GM12892 (cell line): ENCODE data around the gene TFEB.

Experiments used
- DNase-seq: peaks from one replicate; pipeline ENCODE4 v3.0.0; 2011; ENCODE audit not compliant: insufficient read length
- FAIRE-seq: peaks from 2 replicates; lab custom pipeline; 2011; peaks lifted over from hg19 to GRCh38; lab: Jason Lieb, UNC
- POLR2A ChIP-seq: IDR thresholded peaks from 2 replicates; pipeline ENCODE4 v1.6.1; 2011; ENCODE audit warnings: low read depth, low read length, control low read depth
- POLR2AphosphoS5 ChIP-seq: IDR thresholded peaks from 2 replicates; pipeline ENCODE4 v1.6.1; 2011; ENCODE audit warnings: low read depth, low read length, control low read depth
- TAF1 ChIP-seq: IDR thresholded peaks from 2 replicates; pipeline ENCODE4 v1.6.1; 2011; ENCODE audit warnings: low read depth, mild to moderate bottlenecking, control low read depth, low read length, borderline replicate concordance

The TFEB gene

DNA sequence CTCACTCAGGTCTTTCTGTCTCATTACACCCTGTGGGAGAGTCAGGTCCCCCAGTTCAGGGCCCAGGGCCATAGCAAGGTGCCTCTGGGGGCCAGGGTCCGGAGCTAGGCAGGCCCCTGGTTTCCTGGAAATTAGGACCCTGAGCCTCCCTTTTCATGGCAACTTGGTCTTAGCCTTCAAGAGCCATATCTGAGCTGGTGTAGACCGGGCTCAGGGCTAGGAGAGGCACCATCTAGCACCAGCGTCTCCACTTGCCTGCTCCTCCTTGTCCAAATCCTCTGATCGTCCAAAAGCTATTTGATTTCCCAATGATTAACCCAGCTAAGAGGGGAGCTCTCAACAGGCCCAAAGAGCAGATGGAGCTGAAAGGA is 91.5 kb downstream of the TFEB start:
- TF ChIP-seq POLR2A = no peak
- no peak for TF ChIP-seq POLR2AphosphoS5
- no peak for TF ChIP-seq TAF1
- FAIRE-seq = no peak
- no peak for DNase-seq

GRCh38 chr6:41642960-41643898 is 92.2 kb downstream of the TFEB start:
- FAIRE-seq (no peak), DNase-seq (no peak)
- TF ChIP-seq POLR2AphosphoS5 (no peak), TAF1 (no peak), POLR2A (no peak)

- no peak for DNase-seq
- FAIRE-seq = no peak
- TF ChIP-seq POLR2A (no peak), TAF1 (no peak), POLR2AphosphoS5 (no peak)
These were observed 93.1 kb downstream of the TFEB start for GRCh38 chr6:41642090-41642959.

DNA sequence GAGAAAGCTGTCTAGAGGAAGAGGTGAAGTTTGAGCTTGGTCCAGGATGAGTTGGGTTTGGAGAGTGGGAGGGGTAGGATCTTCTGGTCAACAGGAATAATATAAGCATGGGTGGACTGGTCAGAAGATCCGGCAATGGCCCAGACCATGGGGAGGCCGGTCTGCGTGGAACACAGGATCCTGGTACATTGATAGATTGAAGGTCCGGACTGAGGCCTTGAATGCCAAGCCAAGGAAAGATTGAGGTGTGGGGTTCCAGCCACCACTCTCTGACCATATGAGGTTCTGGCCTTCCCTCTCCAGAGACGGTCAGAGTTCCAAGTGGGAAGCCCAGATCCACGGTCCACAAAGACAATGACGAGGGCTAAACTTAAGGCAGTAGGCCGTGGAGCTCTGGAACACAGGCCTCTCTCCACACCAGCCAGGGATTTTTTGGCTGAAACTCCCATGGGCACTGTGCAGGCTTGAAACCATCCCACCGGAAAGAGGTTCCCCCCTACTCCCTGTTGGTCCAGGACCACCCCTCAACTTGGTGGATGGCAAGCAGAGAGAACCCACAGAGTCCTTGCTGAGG is 94.0 kb downstream of the TFEB start:
- DNase-seq (no peak), FAIRE-seq (no peak)
- no peak for TF ChIP-seq TAF1
- no peak for TF ChIP-seq POLR2AphosphoS5
- TF ChIP-seq POLR2A = no peak

GRCh38 chr6:41640426-41640825 is 95.0 kb downstream of the TFEB start:
- DNase-seq = no peak
- no peak for FAIRE-seq
- no peak for TF ChIP-seq POLR2AphosphoS5
- no peak for TF ChIP-seq POLR2A
- no peak for TF ChIP-seq TAF1

- TF ChIP-seq TAF1 (no peak), POLR2AphosphoS5 (no peak), POLR2A (no peak)
- FAIRE-seq = no peak
These were observed 95.5 kb downstream of the TFEB start for GRCh38 chr6:41639809-41640371.

DNA sequence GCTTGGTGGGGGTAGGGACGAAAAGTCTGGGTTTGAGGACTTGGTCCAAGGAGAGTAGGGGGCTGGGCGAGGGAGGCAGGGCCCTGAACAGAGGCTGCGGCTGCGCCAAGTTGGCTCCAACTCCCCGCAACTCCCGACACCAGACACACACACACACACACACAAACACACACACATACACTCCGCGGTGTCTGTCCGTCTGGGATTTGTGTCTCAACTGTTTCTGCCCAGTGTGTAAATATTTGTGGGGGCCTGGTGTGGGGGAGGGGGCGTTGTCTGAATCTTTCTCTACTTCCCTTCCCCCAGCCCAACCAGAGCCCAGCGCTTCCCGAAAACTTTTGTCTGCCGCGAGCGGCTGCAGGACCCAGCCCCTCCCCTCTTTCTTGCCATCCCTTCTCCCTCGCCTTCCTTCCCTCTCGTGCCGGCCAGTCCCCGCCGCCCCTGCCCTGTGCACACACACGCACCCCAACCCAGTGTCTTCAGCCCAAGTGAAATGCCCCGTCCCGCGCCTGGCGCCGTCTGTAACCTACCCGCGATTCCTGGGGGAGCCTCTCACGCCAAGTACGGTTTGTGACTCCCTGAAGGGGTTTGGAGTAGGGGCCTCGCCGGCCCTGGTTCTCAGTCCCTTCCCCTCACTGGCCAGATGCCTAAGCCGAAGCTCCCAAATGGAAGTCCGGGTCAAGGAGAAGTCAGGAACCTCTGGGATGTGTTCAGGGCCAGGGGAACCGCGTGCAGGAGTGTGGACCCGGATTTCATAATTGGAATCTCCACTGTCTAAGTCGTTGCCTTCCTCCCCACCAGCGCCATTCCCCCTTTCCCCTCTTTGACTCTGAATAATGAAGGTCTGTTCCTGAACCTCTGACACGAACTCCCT is 96.2 kb downstream of the TFEB start:
- no peak for DNase-seq
- TF ChIP-seq POLR2AphosphoS5 = no peak
- no peak for TF ChIP-seq TAF1
- TF ChIP-seq POLR2A = no peak
- FAIRE-seq = no peak

More at GRCh38 chr6:41639809-41640371, 95.5 kb downstream of the TFEB start:
- DNase-seq = no peak

DNA sequence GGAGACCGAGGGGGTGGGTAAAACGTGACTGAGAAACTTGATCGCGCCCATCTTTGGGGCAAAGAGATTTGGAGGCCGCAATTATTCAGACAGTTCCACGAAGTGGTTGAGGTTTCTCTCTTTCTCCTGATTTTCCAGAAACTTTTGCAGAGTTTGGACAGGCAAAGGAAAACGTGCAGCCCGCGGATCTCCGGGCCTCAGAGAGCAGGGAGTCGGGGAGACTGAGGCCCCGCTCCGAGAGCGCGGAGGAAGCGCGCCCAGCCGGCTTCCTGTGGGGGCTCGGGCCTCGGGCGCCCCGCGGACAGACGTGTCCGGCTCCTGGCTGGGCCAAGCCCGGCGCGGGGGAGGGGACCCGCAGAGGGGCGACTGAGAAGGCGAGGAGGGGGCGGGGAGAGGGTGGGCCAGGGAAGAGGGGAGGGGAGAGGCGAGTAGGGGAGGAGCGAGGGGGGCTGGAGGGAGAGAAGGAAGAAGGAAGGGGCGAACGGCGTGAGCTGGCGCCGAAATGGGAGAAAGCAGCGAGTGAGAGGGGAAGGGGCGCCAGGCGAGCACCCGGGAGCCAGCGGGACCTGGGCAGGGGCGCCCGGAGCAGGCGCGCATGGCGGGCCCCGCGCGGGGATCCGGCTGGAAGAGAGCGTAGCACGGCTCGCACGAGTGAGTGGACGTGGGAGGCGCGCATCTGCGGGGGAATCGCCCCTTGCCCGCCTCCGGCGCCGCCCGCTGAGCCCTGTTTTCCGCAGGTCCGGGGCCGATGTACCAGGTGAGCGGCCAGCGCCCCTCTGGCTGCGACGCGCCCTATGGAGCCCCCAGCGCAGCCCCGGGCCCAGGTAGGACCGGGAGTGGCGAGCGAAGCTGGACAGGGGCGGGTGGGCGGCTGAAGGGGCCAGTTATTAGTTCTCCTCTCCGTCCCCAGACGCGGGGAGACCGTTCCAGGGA is 97.1 kb downstream of the TFEB start, which contains the start of gene MDFI:
Gene MDFI (plus strand): TSS at position 467 of the 933 bp plus-strand sequence. CDS start 282 bp downstream, at position 749.
- FAIRE-seq (no peak), DNase-seq (no peak)
- TF ChIP-seq POLR2A (no peak), TAF1 (no peak), POLR2AphosphoS5 (no peak)

DNA sequence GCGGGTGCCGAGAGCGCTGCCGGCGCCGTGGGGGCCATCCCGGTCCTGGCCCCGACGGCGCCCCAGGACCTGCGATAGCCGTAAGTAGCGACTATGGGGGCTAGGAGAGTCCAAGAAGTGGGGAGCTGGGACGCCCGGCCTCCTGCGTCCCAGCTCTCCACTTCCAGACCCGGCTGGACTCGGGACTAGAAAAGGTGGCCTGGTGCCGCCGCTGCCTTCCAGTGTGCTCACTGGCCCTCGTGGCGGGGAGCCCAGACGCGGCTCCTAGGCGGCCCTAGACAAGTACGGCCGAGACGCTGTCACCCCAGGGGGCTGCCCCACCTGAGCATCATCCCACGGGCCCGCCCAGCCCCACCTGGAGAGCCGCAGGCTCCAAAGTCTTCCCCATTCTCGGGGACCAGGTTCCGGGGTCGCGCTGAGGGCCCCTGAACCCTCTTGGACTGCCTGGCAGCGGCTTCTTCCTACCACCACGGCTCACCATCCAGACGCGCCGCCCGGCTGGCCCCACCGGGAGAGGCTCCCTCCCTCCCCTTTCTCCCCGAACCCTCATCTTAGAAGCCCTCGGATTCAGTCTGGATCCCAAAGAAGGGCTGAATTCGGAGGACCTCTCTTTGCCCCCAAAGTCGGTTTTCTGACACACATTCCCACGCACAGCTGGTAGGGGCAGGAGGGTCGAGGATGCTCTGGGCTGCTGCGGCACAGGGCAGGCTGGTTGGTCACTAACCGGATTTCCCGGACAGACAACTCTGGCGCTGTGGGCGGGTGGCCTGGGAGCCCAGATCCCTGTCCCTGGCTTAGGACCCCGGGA is 98.0 kb downstream of the TFEB start:
- no peak for DNase-seq
- TF ChIP-seq TAF1 (no peak), POLR2AphosphoS5 (no peak), POLR2A (no peak)
- FAIRE-seq = no peak
